ENCODE results near the gene ATRNL1.
"Not testable (repeated sequence)": the region's sequence is repeated elsewhere in the genome, so short reads cannot be mapped to it uniquely, and the experiment has no call there.

ATRNL1 gene

GRCh38 chr10:115092258-115092554, 959 bp upstream of the ATRNL1 start:
- in situ Hi-C loops (cut with MboI; ENCODE audit: low sequenced_read_pairs), result no loop called here

GRCh38 chr10:115092555-115093285, 445 bp upstream of the ATRNL1 start:
- in situ Hi-C loops (cut with MboI; ENCODE audit: low sequenced_read_pairs), result no loop called here

- in situ Hi-C loops (cut with MboI; ENCODE audit: low sequenced_read_pairs), result no loop called here
Measured at GRCh38 chr10:115093776-115094408, 727 bp downstream of the ATRNL1 start.

- in situ Hi-C loops (cut with MboI; ENCODE audit: low sequenced_read_pairs), result no loop called here
Measured at GRCh38 chr10:115094416-115095140, 1.4 kb downstream of the ATRNL1 start.

GRCh38 chr10:115095758-115096157, 2.6 kb downstream of the ATRNL1 start:
- in situ Hi-C loops (cut with MboI; ENCODE audit: low sequenced_read_pairs), result no loop called here

GRCh38 chr10:115103700-115104099, 10.5 kb downstream of the ATRNL1 start:
- in situ Hi-C loops (cut with MboI; ENCODE audit: low sequenced_read_pairs), result no loop called here

- in situ Hi-C loops (cut with MboI; ENCODE audit: low sequenced_read_pairs), result not testable (repeated sequence)
Measured at GRCh38 chr10:115105411-115105810, 12.2 kb downstream of the ATRNL1 start.

- in situ Hi-C loops (cut with MboI; ENCODE audit: low sequenced_read_pairs), result no loop called here
Measured at GRCh38 chr10:115107830-115108229, 14.7 kb downstream of the ATRNL1 start.

- in situ Hi-C loops (cut with MboI; ENCODE audit: low sequenced_read_pairs), result no loop called here
Measured at GRCh38 chr10:115117301-115117700, 24.1 kb downstream of the ATRNL1 start.

GRCh38 chr10:115118346-115118745, 25.2 kb downstream of the ATRNL1 start:
- in situ Hi-C loops (cut with MboI; ENCODE audit: low sequenced_read_pairs), result no loop called here

GRCh38 chr10:115125505-115125904, 32.3 kb downstream of the ATRNL1 start:
- in situ Hi-C loops (cut with MboI; ENCODE audit: low sequenced_read_pairs), result no loop called here

- in situ Hi-C loops (cut with MboI; ENCODE audit: low sequenced_read_pairs), result no loop called here
Measured at GRCh38 chr10:115129752-115130151, 36.6 kb downstream of the ATRNL1 start.

- in situ Hi-C loops (cut with MboI; ENCODE audit: low sequenced_read_pairs), result no loop called here
Measured at GRCh38 chr10:115136616-115137015, 43.5 kb downstream of the ATRNL1 start.

- in situ Hi-C loops (cut with MboI; ENCODE audit: low sequenced_read_pairs), result no loop called here
Measured at GRCh38 chr10:115141254-115141653, 48.1 kb downstream of the ATRNL1 start.

- in situ Hi-C loops (cut with MboI; ENCODE audit: low sequenced_read_pairs), result no loop called here
Measured at GRCh38 chr10:115157357-115157756, 64.2 kb downstream of the ATRNL1 start.

- in situ Hi-C loops (cut with MboI; ENCODE audit: low sequenced_read_pairs), result no loop called here
Measured at GRCh38 chr10:115163129-115163528, 70.0 kb downstream of the ATRNL1 start.

GRCh38 chr10:115164220-115164619, 71.1 kb downstream of the ATRNL1 start:
- in situ Hi-C loops (cut with MboI; ENCODE audit: low sequenced_read_pairs), result no loop called here

GRCh38 chr10:115167751-115168150, 74.6 kb downstream of the ATRNL1 start:
- in situ Hi-C loops (cut with MboI; ENCODE audit: low sequenced_read_pairs), result no loop called here

- in situ Hi-C loops (cut with MboI; ENCODE audit: low sequenced_read_pairs), result no loop called here
Measured at GRCh38 chr10:115171392-115171960, 78.3 kb downstream of the ATRNL1 start.

GRCh38 chr10:115173915-115174443, 80.8 kb downstream of the ATRNL1 start:
- in situ Hi-C loops (cut with MboI; ENCODE audit: low sequenced_read_pairs), result no loop called here

GRCh38 chr10:115207276-115207675, 114.1 kb downstream of the ATRNL1 start:
- in situ Hi-C loops (cut with MboI; ENCODE audit: low sequenced_read_pairs), result not testable (repeated sequence)

All from hTERT RPE-1 (cell line).